ENCODE data around the gene RNASEH1. TPM values are rescaled to one million over a fixed set of nuclear protein-coding genes. Genes with fewer than 3 reads are reported as not detected.
A peak's percentile ranks its signal among the peaks of the same experiment; 100 is the strongest.

RNASEH1 gene
- total and polyA plus RNA-seq, 2 of the 13 experiments (the other 11 are each of a cell fraction or from before 2014, with no cell fraction given), result 14.5 to 57.4 TPM

GRCh38 chr2:3519255-3520205 is 38.6 kb downstream of the RNASEH1 start, which contains the start of gene ADI1 (continued):
- TF ChIP-seq ATF4 (CRISPR knock-in tag; IDR thresholded peaks at IDR 0.05) (0 out of 4 replicates have a peak, but pooled peaks of 1 of the 2 experiments have one; percentile 15), BCL3 (CRISPR knock-in tag; IDR thresholded peaks at IDR 0.05) (peak; percentile 99), ATF6 (CRISPR knock-in tag; conservative IDR thresholded peaks at IDR 0.05) (peak; percentile 80), ZNF619 (CRISPR knock-in tag; IDR thresholded peaks at IDR 0.05) (peak; percentile 87), ZNF547 (CRISPR knock-in tag; IDR thresholded peaks at IDR 0.05) (peak; percentile 98), ZNF484 (CRISPR knock-in tag; IDR thresholded peaks at IDR 0.05; ENCODE audit: borderline replicate concordance, low read depth) (0 out of 2 replicates have a peak, but pooled peaks have one; percentile 44), HES4 (CRISPR knock-in tag; IDR thresholded peaks at IDR 0.05; ENCODE audit: borderline replicate concordance) (peak; percentile 96), TBX3 (IDR thresholded peaks at IDR 0.05; ENCODE audit: borderline replicate concordance) (no peak), POGZ (CRISPR knock-in tag; IDR thresholded peaks at IDR 0.05) (peak; percentile 76), KDM3A (CRISPR knock-in tag; IDR thresholded peaks at IDR 0.05; ENCODE audit: low read depth) (peak; percentile 91; the same call in 1 of the 2 replicates), E2F2 (CRISPR knock-in tag; IDR thresholded peaks at IDR 0.05; ENCODE audit: borderline replicate concordance) (no peak; the same call in 1 of the 2 replicates), ZNF781 (CRISPR knock-in tag; IDR thresholded peaks at IDR 0.05; ENCODE audit: borderline replicate concordance, not compliant biosample characterization) (no peak), PATZ1 (CRISPR knock-in tag; IDR thresholded peaks at IDR 0.05) (no peak), GPN1 (CRISPR knock-in tag; IDR thresholded peaks at IDR 0.05; ENCODE audit: borderline replicate concordance) (peak; percentile 28; the same call in 1 of the 2 replicates), HMG20A (CRISPR knock-in tag; IDR thresholded peaks at IDR 0.05; ENCODE audit: borderline replicate concordance) (peak; percentile 49; the same call in 1 of the 2 replicates), POLR2G (IDR thresholded peaks at IDR 0.05; ENCODE audit: low read depth, low read length) (peak; percentile 94), CREB3 (CRISPR knock-in tag; IDR thresholded peaks at IDR 0.05) (peak; percentile 91), KDM6A (CRISPR knock-in tag; IDR thresholded peaks at IDR 0.05; ENCODE audit: low read depth) (no peak)

Data from HepG2 (cell line).